Activated T-cell treated with anti-CD3 and anti-CD28 coated beads for 24 hours (primary cell): ENCODE data around the gene STK31.
"Not testable (repeated sequence)": the region's sequence is repeated elsewhere in the genome, so short reads cannot be mapped to it uniquely, and the experiment has no call there.

Experiments used
- DNase-seq: peaks from one replicate; pipeline ENCODE4 v3.0.0-alpha.2; 2020; ENCODE audit warnings: low read depth

Gene STK31

DNA sequence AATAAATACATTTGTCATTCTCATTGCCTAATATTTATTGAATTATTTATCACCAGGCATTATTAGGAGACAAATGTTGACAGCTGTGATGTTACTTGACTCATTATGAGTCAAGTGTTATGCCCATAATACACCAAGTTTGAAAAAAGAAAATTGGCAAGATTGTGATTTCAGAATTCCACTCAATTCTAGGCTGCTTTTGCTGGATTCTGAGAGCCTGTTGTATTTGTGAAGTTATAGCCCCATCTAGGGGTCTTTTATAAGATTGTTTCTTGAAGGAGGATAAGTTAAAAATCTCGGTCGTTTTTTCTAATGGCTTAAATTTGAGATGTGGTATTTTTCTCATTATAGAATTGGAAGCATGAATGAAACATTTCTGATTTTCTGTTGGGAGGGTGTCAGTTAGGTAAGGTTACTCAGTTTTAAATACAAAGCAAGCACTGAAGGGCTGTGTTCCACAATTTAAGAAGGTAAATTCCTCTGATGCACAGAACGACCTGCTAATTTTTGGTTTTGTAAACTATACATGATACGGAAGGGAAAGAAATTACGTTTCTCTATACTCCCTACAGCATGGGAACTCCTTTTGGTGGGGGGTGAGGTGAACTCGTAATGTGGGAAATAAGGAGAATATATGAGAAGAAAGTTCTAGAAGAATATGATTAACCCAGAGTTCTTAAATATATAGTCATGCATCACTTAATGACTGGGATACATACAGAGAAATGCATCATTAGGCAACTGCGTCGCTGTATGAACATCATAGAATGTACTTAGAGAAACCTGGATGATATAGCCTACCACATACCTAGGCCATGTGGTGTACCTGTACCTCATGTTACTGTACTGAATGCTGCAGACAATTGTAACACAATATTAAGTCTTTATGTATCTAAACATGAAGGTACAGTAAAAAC, 2.6 kb downstream of the STK31 start:
- DNase-seq: no peak

GRCh38 chr7:23713285-23714149, 3.5 kb downstream of the STK31 start:
- DNase-seq: no peak

- no peak for DNase-seq
Measured at GRCh38 chr7:23714150-23714464, 4.1 kb downstream of the STK31 start.

DNA sequence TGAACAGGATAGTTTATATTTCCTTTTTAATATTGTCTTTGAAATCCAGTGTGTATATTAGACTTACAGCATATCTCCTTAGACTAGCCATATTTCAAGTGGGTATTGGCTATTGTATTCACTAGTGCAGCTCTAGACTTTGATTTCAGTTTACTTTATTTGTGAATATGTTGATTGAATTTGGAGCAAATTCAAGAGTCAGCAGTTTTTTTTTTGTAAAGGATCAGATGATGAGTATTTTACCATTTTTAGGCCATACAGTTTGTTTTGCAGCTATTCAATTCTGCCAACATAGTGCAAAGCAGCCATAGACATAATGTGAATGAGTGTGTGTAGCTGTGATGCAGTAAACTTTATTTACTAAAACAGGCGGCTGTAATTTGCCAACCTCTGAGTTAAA, 4.6 kb downstream of the STK31 start:
- DNase-seq: no peak

DNA sequence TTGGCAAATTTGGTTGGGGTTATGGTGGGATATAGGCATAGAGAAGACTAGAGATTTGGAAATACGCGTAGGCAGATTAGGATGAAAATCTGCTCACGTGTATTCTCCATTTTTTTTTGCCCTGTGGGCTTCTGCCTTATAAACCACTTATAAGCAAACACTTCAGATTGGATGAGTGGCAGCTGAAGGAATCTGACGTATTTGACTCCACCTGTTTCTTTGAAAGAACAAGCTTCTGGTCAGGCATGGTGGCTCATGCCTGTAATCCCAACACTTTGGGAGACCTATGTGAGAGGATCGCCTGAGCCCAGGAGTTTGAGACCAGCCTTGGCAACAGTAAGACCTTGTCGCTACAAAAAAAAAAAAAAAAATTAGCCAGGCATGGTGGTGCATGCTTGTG, 5.1 kb downstream of the STK31 start:
- DNase-seq: no peak

GRCh38 chr7:23717788-23718187, 7.8 kb downstream of the STK31 start:
- DNase-seq: no peak

DNA sequence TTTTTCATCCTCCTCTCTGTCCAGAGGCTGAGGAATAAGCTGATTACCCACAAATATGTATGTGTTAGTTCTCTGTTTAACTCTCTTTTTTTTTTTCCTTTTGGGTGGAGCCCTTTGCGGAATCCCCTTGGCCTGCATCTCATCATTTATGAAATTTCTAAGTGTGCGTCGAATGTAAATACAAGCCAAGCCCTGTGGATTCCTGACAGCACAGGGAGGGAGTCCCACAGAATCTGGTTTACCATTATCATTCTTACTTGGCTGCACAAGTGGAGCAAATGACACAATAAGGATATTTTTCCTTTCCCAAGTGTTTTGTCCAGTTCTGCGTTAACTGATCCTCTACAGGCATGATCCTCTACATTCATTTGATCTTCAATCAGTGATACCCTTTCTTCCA, 11.4 kb downstream of the STK31 start:
- no peak for DNase-seq

- DNase-seq: not testable (repeated sequence)
Measured at GRCh38 chr7:23722587-23723216, 12.7 kb downstream of the STK31 start.

DNA sequence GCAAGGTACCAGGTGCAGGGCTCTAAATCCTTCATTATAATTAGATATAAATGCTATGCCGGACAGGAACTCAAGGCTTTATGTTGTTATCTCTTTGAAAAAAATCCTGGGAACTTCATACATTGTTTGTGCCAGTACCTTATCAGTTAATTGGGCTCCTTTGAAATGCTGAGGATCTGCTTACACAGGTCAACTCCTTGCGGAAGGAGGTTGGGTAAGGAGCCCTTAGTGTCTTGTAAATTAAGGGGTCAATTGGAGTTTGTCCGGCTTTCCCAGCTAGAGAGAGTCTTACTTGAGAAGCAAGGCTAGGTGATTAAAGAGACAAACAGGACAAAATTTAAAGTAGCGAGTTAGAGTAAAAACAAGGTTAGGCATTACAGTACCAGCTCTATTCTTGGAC, 14.1 kb downstream of the STK31 start:
- not testable (repeated sequence) for DNase-seq

DNA sequence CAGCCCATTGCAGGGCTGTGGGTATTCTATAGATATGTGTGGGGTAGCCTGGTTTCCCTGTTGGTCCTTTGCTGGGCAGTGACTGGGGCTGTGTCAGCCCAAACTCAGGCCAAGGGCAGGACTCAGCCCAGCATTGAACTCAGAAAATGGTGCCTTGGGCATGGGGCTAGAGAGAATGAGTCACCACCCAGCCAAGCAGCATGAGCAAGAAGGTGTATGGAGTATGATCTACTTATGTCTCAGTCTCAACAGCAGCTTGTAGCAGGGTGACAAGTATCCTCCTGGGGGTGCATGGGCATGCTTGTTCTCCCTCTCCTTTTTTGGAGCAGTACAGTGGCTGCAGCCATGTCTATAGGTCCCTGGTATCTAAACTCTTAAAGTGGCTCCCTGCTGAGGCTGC, 32.0 kb downstream of the STK31 start:
- DNase-seq: no peak

DNA sequence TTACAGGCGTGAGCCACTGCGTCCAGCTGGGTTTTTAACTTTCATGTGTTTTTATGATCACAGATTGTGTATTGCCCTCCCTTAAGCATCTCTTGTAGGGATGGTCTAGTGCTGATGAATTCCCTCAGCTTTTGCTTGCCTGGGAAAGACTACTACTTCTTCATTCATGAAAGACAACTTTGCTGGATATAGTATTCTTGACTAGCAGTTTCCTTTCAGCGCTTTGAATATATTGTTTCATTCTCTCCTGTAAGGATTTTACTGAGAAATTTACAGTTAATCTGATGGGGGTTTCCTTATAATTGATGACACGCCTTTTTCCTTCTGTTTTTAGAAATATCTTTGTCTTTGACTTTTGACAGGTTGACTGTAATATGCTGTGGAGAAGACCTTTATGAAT, 33.2 kb downstream of the STK31 start:
- no peak for DNase-seq

DNA sequence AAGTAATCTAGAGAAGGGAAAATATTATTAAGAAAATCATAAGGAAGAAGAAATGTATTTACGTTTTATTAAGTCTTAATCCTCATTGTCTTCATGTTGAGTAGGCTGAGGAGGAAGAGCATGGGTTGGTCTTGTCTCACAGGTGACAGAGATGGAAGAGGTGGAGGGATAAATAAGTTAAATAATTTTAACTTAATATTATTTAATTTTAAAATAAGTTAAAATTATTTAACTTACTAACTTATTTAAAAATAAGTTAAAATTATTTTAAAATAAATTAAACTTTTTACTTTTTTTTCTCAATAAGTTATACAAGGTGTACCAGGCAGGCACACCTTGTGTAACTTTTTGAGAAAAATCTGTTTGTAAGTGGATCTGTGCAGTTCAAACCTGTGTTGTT, 36.6 kb downstream of the STK31 start:
- DNase-seq: no peak

- DNase-seq: no peak
Measured at GRCh38 chr7:23751852-23752251, 41.8 kb downstream of the STK31 start.

DNA sequence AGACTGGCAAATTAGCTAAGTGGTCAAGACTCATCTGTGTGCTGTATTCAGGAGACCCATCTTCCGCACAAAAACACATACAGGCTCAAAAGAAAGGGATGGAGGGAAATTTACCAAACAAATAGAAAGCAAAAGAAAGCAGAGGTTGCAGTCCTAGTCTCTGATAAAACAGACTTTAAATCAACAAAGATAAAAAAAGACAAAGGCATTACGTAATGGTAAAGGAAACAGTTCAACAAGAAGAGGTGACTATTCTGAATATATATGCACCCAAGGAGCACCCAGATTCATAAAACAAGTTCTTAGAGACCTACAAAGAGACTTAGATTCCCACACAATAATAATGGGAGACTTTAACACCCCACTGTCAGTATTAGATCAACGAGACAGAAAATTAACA, 48.8 kb downstream of the STK31 start:
- not testable (repeated sequence) for DNase-seq

- DNase-seq: no peak
Measured at GRCh38 chr7:23759671-23760391, 49.8 kb downstream of the STK31 start.

- no peak for DNase-seq
Measured at GRCh38 chr7:23765943-23766342, 55.9 kb downstream of the STK31 start.

DNA sequence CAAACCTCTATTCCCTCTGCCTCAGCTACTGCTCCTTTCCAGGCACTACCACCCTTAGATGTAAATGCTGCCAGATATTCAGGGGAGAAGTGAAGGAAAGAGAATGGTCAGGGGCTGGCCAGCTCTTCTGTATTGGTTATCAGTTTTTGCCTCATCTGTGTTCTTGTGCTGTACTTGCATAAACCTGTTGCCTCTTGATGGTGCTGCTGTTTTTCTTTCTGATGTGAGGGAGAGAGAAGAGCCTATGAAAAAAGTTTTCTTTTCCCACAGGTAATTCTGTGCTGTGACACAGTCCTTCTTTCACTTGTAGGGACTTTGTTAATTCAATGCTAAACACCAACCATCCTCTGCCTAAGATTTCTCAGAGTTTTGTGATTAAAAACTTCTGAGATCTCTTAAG, 57.5 kb downstream of the STK31 start:
- no peak for DNase-seq

DNA sequence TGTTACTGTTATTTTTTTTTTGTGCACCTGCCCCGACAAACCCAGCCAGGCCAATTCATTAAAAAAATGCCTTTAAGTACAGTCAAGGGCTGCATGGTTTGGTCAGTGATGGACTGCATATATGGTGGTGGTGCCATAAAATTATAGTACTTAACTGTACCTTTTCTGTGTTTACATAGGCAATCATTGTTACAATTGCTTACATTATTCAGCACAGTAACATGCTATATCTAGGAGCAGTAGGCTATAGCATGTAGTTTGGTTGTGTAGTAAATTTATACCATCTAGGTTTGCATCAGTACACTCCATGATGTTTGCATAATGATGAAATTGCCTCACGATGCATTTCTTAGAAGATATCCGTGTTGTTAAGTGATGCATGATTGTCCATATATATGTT, 58.0 kb downstream of the STK31 start:
- DNase-seq: no peak

- DNase-seq: not testable (repeated sequence)
Measured at GRCh38 chr7:23779185-23779800, 69.3 kb downstream of the STK31 start.

DNA sequence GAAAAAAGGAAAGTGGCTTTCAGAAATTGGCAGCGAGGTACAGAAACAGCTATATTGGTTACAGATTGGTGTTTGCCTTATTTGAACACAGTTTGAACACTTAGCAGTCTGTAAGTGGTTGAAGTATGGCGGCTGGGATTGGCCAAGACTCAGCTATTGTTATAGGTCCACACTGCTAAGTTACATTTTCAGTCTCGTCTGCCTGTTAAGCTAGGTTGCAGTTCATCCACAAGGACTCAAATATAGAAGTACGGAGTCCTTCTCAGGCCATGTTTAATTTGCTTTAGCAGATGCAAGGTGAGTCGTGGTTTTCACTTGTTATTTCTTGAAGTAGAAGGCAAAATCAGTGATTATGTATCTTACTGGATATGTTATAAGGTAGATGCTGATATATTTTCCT, 73.1 kb downstream of the STK31 start:
- no peak for DNase-seq

DNA sequence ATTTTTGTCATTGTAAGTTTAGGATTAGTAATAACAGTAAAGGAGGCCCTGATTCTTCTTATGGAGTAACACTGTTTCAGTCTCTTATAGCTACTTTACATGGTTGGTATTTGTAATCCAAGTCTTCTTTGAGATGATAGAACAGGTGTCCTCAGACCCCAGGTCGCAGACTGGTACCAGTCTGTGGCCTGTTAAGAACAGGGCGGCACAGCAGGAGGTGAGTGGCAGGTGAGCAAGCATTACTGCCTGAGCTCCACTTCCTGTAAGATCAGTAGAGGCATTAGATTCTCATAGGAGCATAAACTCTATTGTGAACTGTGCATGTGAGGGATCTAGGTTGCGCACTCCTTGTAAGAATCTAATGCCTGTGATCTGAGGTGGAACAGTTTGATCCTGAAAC, 77.3 kb downstream of the STK31 start:
- DNase-seq: no peak

DNA sequence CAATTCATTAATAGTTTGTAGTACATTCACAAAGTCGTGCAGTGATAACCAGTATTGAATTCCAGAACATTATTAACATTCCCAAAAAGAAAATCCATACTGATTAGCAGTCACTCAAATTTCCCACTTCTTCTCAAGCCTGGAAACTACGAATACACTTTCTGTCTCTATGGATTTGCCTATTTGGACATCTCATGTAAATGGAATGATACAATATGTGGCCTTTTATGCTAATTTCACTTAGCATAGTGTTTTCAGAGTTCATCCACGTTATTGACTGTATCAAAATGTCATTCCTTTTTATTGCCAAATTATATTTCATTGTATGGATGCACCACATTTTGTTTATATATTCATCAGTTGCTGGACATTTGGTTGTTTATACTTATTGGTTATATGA, 78.8 kb downstream of the STK31 start:
- DNase-seq: no peak
